HG03558 (cell line): ENCODE data around the gene PPP1R15A.
"Not testable (repeated sequence)": the region's sequence is repeated elsewhere in the genome, so short reads cannot be mapped to it uniquely, and the experiment has no call there.

Experiments
- ATAC-seq: cut with Tn5 transposase; IDR thresholded peaks from one replicate; pipeline ENCODE4 v1.9.1; 2021; ENCODE audit warnings: moderate number of reproducible peaks; ENCODE audit not compliant: unreplicated experiment; ENCODE audit errors: extremely low read depth

Gene PPP1R15A

GRCh38 chr19:48858984-48859710 lies 13.1 kb upstream of the PPP1R15A start:
- ATAC-seq: no peak

- no peak for ATAC-seq
These were observed 12.3 kb upstream of the PPP1R15A start for GRCh38 chr19:48859711-48860572.

GRCh38 chr19:48861313-48861712 lies 10.9 kb upstream of the PPP1R15A start:
- ATAC-seq: no peak

GRCh38 chr19:48862827-48863226 lies 9.4 kb upstream of the PPP1R15A start:
- no peak for ATAC-seq

- no peak for ATAC-seq
These were observed 5.5 kb upstream of the PPP1R15A start for GRCh38 chr19:48866692-48867091.

- no peak for ATAC-seq
These were observed 5.0 kb upstream of the PPP1R15A start for GRCh38 chr19:48867123-48867745.

GRCh38 chr19:48867746-48868113 lies 4.5 kb upstream of the PPP1R15A start:
- no peak for ATAC-seq

GRCh38 chr19:48868114-48868886 lies 3.9 kb upstream of the PPP1R15A start, which contains the start of gene PLEKHA4:
PLEKHA4 (minus strand) TSS chr19:48868617; CDS start chr19:48867620, 997 bp downstream.
- no peak for ATAC-seq

GRCh38 chr19:48870048-48870447 lies 2.2 kb upstream of the PPP1R15A start:
- no peak for ATAC-seq

- ATAC-seq: not testable (repeated sequence)
These were observed 595 bp upstream of the PPP1R15A start for GRCh38 chr19:48871471-48872181.

- ATAC-seq: no peak
These were observed 759 bp downstream of the PPP1R15A start for GRCh38 chr19:48872884-48873475.

GRCh38 chr19:48873476-48874302 lies 1.5 kb downstream of the PPP1R15A start:
- no peak for ATAC-seq

- ATAC-seq: no peak
These were observed 2.3 kb downstream of the PPP1R15A start for GRCh38 chr19:48874303-48875135.

GRCh38 chr19:48876043-48876981 lies 4.1 kb downstream of the PPP1R15A start:
- ATAC-seq: not testable (repeated sequence)

GRCh38 chr19:48877855-48878195 lies 5.6 kb downstream of the PPP1R15A start:
- ATAC-seq: no peak

- no peak for ATAC-seq
These were observed 6.2 kb downstream of the PPP1R15A start for GRCh38 chr19:48878196-48879024.
